GM18508 (cell line): ENCODE results near the gene PTPN1.

Experiments
- ATAC-seq: cut with Tn5 transposase; IDR thresholded peaks from one replicate; pipeline ENCODE4 v1.9.1; 2021; ENCODE audit warnings: moderate number of reproducible peaks; ENCODE audit not compliant: insufficient read depth, unreplicated experiment

The PTPN1 gene

GRCh38 chr20:50625986-50626677 lies 115.9 kb downstream of the PTPN1 start:
- ATAC-seq, result no peak

- no peak for ATAC-seq
These were observed 117.6 kb downstream of the PTPN1 start for GRCh38 chr20:50627747-50628146.

- ATAC-seq, result no peak
These were observed 118.1 kb downstream of the PTPN1 start for GRCh38 chr20:50628332-50628731.

GRCh38 chr20:50628853-50629669 lies 118.9 kb downstream of the PTPN1 start:
- no peak for ATAC-seq

GRCh38 chr20:50629670-50630045 lies 119.5 kb downstream of the PTPN1 start:
- ATAC-seq, result no peak

- ATAC-seq, result no peak
These were observed 120.5 kb downstream of the PTPN1 start for GRCh38 chr20:50630578-50631263.

GRCh38 chr20:50632236-50632635 lies 122.1 kb downstream of the PTPN1 start:
- ATAC-seq, result no peak

GRCh38 chr20:50632701-50633100 lies 122.5 kb downstream of the PTPN1 start:
- ATAC-seq, result no peak

- ATAC-seq, result no peak
These were observed 123.2 kb downstream of the PTPN1 start for GRCh38 chr20:50633361-50633760.

- no peak for ATAC-seq
These were observed 124.0 kb downstream of the PTPN1 start for GRCh38 chr20:50634191-50634590.
